Stimulated activated CD4-positive, alpha-beta T cell treated with anti-CD3 and anti-CD28 coated beads, Interleukin-4, amount 100 ng/mL, for 1 hour (primary cell): ENCODE measurements around the gene ZFAND3.
"Not testable (repeated sequence)": the region's sequence is repeated elsewhere in the genome, so short reads cannot be mapped to it uniquely, and the experiment has no call there.

Experiments
- DNase-seq: peaks from one replicate; pipeline ENCODE4 v3.0.0-alpha.2; 2020

The ZFAND3 gene

DNA sequence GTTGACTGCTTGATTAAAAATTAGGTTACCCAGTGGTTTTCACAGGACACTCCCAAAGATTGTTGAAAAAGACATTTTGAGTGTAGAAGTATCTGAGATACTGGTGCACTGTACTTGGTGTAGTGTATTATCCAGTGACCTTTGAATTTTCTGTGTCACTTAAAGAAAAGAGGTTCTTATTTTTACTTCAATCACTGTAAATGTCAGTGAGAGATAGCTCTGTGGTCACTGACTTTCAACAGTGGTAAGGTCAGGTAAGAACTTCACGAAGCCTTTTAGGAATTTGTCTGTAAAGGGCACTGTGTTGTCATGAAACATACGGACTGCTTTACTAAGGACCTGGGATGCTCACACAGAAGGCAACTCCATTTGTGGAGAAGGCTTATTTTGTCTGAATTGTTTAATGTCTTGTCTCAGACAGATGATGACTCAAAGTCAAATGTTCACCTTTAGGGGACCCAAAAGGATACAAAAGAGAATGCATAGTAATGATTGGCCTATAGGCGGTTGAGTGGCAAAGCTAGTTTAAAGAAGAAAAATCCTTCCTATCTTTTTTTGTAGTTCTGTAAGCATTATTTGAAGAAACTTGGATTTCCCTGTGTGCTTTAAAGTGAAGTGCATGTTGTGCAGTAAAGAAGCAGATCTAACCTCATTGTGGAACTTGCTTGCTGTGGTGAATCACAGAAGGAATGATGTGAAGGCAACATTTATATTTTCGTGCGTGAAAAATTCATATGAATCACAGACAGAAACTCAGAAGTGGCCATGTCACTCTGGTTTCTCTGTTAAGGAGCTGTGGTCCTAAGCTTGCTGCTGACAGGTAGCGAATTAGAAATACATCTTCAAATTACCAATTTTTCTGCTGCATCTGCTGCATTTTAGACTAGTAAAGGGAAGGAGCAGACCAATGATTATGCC, 47.3 kb downstream of the ZFAND3 start:
- DNase-seq: no peak

DNA sequence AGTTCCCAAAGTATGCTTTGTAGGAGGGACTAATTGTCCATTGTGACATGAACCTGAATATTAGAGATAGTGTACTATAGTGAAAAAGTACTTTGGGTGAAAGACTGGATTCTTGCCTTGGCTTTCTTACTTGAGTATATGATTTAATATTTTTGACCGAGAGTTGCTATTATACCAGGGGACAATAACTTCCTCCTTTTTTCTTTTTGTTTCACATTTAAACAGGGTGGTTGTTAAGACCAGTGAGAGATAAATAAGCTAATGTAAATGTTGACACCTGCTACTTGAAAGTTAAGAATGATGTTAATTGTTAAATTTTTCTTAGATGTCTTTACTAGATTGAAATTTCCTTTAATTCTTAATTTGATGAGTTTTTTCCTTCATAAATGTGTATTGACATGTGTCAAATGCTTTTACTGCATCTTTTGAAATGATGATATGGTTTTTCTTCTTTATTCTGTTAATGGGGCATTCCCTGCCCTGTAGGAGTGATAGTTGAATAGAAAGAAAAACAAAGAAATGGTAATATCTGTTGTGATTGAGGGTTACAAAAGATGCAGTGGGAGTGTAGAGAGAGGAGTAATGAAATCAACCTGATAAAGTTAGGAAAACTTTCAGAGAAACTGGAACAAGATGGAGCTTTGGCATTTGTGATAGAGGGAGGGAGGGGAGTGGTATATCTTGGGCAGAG, 48.4 kb downstream of the ZFAND3 start:
- no peak for DNase-seq

DNA sequence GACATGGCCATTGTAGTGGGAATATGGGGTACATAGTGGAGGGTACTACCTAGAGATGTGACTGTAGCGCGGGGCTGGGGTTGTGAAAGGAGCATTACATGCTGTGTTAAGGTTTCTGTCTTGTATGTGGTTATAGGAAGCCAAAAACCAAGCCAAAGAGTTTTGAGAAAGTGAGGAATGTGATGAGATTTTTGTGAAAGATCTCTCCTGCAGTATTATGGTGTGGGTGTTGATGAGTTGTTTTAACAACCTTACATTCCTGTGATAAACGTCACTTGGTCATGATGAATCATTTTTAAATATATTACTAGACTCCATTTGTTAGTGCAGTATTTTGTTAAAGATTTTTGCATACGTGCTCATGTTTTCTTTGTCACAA, 48.9 kb downstream of the ZFAND3 start:
- no peak for DNase-seq

DNA sequence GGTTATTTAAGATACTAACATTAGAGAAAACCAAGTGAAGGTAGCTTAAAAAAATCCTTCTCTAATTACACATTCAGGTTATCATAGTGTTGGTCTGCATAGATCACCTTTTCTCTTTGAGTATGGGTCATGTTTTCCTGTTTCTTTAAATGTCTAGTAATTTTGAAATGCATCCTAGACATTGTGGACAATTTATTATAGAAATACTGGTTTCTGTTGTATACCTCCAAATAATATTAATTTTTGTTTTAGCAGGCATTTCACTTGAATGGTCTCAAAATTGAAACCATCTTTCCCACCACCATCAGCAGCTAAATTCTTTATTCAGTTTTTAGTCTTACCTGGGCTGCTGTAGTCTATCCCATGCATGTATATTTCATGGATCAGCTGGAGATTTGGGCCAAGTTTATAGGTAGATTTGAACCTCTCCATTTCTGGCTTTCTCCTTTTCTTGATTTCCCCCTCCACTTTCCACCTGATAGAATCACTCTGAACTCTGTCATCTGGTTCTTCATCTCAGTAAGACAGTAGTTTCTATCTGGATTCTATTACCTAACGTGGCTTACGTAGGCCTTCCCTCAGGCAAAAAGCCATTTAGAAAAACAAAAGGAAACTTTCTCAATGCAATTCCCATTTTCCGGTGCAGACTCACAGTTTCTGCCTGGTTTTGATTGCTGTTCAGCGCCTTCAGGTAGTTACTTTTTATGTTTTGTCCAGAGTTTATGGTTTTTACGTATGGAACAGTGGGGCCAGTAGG, 52.3 kb downstream of the ZFAND3 start:
- no peak for DNase-seq

DNA sequence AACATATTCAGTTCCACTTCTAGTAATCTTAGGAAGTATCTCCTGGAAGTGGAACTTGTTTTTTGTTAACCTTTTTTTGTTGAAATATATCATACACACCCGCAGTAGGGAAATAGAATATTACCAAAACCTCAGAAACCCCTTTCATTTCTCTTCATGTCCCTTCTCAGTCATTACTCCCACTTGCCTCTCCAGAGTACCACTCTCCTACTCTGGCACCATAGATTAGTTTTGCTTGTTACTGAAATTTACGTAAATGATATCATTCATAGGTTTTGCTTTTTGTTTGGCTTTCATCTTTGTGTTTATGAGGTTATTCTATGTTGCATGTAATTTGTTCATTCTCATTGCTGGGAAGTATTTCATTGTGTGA, 52.8 kb downstream of the ZFAND3 start:
- DNase-seq: no peak

DNA sequence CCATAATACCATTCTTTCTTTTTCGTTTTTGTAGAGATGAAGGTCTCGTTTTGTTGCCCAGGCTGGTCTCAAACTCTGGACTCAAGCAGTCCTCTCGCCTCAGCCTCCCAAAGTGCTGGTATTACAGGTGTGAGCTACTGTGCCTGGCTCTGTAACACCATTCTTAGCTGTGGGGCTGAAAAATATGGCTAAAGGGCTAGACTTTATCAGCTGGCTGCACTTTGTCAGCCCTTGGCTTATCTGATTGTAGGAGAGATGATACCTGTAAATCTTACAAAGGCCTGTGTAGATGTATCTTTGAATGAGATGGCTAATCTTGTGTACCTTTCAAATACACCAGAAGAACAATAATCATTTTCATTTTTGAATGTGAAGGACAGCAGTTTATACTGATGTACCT, 55.2 kb downstream of the ZFAND3 start:
- no peak for DNase-seq

DNA sequence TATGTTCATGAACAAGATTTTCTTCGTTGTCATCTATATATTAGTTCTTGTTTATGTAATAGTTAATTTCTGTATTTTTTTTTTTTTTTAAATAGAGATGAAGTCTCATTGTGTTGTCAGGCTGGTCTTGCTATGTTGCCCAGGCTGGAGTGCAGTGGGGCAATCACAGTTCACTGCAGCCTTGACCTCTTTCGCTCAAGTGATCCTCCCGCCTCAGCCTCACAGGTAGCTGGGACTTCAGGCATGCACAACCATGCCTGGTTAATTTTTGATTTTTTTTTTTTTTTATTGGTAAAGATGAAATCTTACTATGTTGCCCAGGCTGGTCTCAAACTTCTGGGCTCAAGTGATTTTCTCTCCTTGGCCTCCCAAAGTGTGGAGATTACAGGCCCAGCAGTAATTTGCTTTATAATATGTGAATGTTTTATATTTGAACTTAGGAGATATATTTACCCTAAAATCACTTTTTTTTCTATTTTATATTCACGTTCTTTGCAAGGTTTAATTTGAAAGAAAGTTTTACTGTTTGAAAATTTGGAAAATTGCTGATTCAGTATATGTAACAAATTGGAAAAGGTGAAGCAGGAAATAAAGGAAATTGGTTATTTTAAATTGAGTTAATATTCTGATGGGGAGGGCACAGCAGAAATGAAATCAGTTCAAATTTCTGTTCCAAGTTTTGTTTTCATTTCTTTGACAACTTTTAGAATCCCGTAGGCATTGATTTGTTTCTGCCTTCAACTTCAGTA, 56.2 kb downstream of the ZFAND3 start:
- DNase-seq: no peak

DNA sequence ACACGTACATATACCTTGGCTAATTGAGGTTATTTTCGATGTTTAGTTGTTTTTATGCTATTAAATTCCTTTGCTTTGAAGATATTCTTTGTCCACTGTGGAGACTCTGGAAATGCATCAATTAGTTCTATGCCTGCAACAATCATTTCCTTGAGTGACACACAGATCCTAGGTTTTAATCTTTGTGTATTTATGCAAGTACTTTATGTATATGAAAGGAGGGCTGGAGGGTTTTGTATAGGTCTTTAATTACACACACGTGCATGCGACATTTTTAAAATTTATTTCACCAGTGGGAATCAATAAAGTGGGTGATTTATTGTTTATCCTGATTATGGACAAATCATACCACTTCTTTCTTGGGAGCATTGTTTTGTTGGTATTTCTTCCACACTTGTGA, 57.3 kb downstream of the ZFAND3 start:
- DNase-seq: no peak

DNA sequence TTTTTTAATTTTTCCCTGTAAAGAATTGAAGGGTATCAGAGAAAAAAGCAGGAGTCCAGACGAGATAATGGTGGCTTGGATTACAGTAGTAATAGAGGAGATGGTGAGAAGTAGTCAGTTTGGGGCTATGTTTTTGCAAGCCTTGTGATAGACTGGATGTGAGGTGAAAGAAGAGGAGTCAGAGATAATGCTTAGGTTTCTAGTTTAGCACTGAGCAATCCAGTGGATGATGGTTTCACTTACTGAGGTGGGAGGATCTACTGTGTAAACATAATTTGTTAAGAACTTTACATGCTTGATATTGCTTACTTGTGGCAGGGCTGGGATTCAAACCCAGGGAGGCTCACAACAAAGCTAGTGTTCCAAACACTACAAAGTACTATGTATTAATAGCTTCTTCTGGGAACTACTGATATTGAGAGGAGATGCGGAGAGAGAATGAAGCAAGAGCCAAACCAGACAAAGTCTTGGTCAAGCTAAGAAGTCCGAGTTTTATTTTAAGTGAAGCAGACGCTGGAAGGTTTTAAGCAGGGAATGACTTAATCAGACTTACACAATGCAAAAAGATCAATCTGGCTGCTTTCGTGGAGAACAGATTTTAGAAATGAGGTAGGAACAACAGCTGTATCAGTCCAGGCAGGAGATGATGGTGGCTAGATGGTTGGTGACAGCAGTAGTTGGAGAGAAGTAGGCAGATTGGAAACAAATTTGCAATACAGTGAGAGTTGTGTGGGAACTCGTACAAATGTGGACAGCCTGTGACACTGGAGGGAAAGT, 58.0 kb downstream of the ZFAND3 start:
- no peak for DNase-seq

DNA sequence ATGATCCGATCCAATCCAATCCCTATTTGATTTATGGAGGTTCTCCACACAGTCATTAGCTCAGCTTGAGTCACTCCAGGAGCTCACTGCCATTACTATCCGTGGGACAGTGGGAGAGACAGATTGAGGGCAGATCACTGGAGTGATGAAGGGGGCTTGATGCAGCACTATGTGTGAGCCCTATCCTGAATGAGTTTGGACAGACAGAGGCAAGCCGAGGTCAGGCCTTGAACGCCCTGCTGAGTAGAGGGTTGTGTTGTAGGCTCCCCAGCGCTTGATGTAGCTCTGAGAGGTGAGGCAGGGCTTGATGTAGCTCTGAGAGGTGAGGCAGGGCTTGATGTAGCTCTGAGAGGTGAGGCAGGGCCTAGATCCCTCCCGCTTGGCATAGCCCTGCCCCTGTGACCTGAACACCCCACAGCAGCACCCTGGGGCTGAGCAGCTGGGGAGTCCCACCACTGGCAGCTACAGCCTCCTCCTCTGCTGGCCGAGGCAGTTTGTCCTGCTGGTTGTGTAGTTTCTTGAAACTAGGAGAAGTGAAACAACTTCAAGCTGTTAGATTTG, 58.7 kb downstream of the ZFAND3 start:
- DNase-seq: no peak

DNA sequence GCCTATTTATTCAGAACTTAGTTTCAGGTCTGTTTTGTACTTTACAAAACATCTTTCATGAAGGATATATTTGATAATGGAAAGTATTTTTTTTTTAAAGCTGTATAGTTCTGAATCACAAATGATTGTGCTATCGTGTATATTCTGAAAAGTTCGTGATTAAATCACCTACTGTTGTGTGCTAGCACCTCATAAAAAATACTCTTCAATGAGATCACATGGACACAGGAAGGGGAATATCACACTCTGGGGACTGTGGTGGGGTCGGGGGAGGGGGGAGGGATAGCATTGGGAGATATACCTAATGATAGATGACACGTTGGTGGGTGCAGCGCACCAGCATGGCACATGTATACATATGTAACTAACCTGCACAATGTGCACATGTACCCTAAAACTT, 61.1 kb downstream of the ZFAND3 start:
- not testable (repeated sequence) for DNase-seq

DNA sequence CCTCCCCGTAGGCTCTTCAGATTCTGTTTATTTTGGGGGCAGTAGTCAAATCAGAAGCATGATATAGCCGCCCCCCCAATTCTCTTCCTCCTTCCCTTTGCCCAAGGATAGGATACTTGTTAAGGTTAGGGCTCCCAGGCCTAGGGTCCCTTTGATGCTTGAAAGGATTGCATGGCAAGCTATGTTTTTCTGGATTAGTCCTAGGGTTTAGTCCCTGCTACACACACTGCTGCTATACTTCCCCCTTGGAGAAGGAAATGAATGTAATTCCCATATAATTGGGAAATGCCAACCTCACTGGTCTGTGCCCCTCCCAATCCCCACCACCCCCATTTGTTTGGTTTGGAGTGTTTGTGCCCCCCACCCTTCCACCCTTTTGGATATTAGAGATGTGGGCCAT, 62.8 kb downstream of the ZFAND3 start:
- no peak for DNase-seq

DNA sequence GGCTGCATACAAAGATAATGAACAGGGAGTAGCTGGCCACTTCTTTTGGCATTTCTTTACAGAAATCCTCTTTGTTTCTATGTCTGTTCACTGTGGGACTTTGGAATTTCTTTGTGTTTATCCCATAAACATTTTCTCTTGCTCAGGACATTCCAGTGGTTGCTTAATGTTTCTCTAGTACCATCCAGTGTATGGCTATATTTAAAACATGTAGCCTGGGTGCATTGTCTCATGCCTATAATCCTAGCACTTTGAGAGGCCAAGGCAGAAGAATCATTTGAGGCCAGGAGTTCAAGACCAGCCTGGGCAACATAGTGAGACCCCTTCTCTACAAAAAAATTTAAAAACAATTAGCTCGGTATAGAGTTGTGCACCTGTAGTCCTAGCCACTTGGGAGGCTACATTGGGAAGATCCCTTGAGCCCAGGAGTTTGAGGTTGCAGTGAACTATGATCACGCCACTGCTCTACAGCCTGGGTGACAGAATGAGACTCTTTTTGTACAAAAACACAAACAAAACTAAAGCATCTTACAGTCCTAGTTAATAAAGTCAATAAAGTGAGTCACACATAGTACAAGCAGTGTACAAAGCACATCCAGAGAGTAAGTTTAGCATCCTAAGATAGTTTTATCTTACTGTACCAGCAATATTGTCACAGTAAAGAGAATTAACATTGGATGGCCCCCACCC, 63.3 kb downstream of the ZFAND3 start:
- DNase-seq: no peak

DNA sequence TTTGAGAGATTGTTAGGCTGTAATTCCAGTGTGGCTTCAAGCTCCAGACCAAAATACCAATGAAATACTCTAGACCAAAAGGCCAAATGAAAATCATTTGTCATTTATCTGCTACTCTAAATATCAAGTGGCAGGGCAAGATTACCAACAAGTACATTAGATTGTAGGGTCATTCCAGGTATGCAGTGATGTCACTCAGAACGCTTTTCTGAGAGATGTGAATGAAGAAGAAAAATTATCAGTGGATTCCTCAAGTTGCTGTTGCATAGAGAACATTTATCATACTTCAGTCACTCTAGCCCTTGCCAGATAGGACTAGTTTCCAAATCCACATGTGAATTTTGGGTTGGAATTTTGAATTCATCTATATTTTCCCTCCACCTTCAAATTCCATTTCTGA, 65.0 kb downstream of the ZFAND3 start:
- no peak for DNase-seq

DNA sequence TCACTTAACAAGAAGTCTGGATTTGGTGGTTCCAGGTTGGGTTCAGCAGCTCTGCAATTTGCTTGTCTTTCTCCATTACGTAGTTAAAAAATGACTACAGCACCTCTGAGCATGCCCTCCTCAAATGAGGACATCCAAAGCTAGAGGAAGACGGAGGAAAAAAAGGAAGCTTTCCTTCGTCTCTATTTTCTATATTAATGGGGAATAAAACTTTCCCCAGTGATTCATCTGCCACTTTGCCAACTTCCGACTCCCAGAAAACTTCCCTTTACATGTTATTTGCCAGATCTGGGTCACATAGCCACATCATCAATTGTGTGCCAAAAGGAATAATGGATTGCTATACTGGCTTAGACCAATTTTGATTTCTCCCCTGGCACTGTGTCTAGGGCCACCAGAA, 69.5 kb downstream of the ZFAND3 start:
- DNase-seq: no peak

DNA sequence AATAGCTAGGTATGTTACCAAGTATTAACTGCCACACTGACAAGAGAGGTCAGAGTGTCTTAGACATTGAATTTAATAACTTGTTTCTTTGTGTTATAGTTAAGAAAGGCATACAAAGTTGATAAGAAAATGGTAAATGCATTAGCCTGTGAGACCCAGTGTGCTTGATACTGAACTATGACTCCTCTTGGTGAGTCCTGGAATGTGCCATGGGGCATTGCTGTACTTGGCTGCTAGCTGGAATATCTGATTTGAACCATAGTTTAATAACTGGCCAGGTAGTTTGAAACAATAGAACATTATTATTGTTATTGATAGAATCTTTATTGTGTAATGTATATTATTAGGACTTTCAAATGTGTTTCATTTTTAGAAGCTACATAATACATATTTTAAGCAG, 70.0 kb downstream of the ZFAND3 start:
- DNase-seq: no peak

DNA sequence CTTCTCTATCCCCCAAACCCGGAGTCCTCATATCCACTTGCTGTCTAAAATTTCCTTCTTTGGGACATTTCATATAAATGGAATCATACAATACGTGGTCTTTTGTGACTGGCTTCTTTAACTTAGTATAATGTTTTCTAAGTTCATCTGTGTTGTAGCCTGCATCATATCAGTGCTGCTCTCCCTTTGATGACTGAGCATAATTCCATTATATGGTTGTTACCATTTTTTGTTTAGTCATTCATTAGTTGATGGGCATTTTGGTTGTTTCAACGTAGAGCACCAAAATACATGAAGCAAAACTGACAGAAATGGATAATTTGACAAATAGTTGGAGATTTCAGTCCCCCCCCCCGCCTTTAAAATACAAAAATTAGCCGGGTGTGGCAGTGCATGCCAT, 71.5 kb downstream of the ZFAND3 start:
- DNase-seq: no peak

DNA sequence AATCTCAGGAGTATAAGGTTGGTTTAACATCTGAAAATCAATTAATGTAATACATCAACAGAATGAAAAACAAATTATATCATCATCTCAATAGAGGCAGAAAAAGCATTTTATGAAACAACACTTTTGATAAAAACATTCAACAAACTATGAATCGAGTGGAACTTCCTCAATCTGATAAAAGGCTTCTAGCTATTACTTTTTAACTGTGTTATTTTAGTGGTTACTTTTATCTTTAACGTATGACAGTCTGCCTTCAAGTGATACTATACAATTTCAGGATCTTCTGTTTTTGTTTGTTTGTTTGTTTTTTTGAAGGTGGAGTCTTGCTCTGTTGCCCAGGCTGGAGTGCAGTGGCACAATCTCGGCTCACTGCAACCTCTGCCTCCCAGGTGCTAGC, 73.7 kb downstream of the ZFAND3 start:
- no peak for DNase-seq

DNA sequence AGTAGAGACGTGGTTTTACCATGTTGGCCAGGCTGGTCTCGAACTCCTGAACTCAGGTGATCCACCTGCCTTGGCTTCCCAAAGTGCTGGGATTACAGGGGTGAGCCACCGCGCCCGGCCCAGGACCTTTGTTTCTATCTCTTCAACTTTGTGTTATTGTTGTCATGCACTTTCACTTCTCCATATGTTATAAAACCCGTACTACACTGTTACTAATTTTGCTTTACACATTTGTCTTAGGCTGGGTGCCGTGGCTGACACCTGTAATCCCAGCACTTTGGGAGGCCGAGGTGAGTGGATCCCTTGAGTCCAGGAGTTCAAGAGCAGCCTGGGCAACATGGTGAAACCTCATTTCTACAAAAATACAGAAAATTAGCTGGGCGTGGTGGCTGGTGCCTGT, 74.2 kb downstream of the ZFAND3 start:
- not testable (repeated sequence) for DNase-seq

DNA sequence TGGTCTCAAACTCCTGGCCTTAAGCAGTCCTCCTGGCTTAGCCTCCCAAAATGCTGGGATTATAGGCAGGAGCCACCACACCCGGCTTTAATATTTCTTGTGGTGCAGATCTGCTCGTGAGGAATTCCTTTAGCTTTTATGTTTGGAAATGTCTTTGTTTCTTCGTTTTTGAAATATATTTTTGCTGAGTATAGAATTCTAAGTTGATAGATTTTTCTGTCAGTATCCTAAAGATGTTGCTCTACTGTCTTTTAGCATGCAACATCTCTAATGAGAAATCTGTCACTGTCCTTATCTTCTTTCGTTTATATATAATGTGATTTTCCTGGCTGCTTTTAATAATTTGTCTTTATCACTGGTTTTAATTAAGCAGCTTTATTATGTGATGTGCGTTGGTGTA, 75.1 kb downstream of the ZFAND3 start:
- DNase-seq: no peak

DNA sequence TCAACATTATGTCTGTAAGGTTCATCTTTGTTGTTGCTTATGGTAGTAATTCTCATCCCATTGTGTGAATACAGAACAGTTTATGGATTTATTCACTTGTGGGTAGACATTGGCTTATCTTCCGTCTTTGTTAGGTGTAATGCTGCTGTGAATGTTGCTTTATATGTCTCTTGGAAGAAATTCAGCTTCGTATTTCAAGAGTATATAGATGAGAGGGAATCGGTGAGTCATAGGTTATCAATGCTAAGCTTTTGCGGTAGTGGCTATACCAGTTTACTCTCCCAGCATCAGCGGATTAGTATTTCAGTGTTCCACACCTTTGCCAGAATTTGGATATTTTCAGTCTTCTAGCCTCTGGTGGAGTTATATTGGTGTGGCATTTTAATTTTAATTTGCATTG, 77.8 kb downstream of the ZFAND3 start:
- DNase-seq: no peak
